ENCODE results near the gene CTSK. TPM values are rescaled to one million over a fixed set of nuclear protein-coding genes. Genes with fewer than 3 reads are reported as not detected.

The CTSK gene
- total RNA-seq, 1 experiment from 2014 or later = 4.7 TPM

- no peaks in the 10 kb centered on the region for H3K36me3 ChIP-seq (ENCODE audit: low read depth)
- no peak overlapping the region for H3K4me2 ChIP-seq
- CTCF ChIA-PET = no interaction called here
- DNase-seq = no peak
- H3K4me1 ChIP-seq (replicated peaks; ENCODE audit: insufficient read depth) = no peaks in the 10 kb centered on the region
- BruUV-seq (replicated peaks) = no TSS peak
- no peak overlapping the region for H3K27ac ChIP-seq
- H4K20me1 ChIP-seq (ENCODE audit: insufficient read depth) = no peaks in the 10 kb centered on the region
- intact Hi-C loops (cut with micrococcal nuclease; ENCODE audit: unreplicated experiment) = no loop called here
- no peak overlapping the region for H3K4me3 ChIP-seq
- TF ChIP-seq CTCF (conservative IDR thresholded peaks at IDR 0.05) = no peak
- TF ChIP-seq EZH2 (IDR thresholded peaks at IDR 0.05; ENCODE audit: low read depth) = no peak
- no peak overlapping the region for H2AFZ ChIP-seq
- H3K79me2 ChIP-seq (ENCODE audit: low read depth) = no peaks in the 10 kb centered on the region
- no peaks in the 10 kb centered on the region for H3K9me3 ChIP-seq (ENCODE audit: insufficient read depth, low read depth)
- no peaks in the 10 kb centered on the region for H3K9me2 ChIP-seq (ENCODE audit: insufficient read depth)
- no peaks in the 10 kb centered on the region for H3K27me3 ChIP-seq (ENCODE audit: insufficient read depth, low read depth)
- no peaks in the 10 kb centered on the region for H3F3A ChIP-seq (ENCODE audit: insufficient read depth, low read depth)
- POLR2A ChIA-PET (ENCODE audit: unreplicated experiment) = no interaction called here
Observed at GRCh38 chr1:150807249-150808023, 624 bp downstream of the CTSK start.

GRCh38 chr1:150805899-150806298, 2.2 kb downstream of the CTSK start:
- ChIA-PET POLR2A (ENCODE audit: unreplicated experiment) (no interaction called here), CTCF (no interaction called here)
- Histone ChIP-seq H3F3A (ENCODE audit: insufficient read depth, low read depth) (no peaks in the 10 kb centered on the region), H3K4me3 (no peak overlapping the region), H3K79me2 (ENCODE audit: low read depth) (no peaks in the 10 kb centered on the region), H3K27ac (no peak overlapping the region), H3K4me1 (replicated peaks; ENCODE audit: insufficient read depth) (no peaks in the 10 kb centered on the region), H3K36me3 (ENCODE audit: low read depth) (no peaks in the 10 kb centered on the region), H3K27me3 (ENCODE audit: insufficient read depth, low read depth) (no peaks in the 10 kb centered on the region), H3K9me2 (ENCODE audit: insufficient read depth) (no peaks in the 10 kb centered on the region), H3K4me2 (no peak overlapping the region), H3K9me3 (ENCODE audit: insufficient read depth, low read depth) (no peaks in the 10 kb centered on the region), H2AFZ (no peak overlapping the region), H4K20me1 (ENCODE audit: insufficient read depth) (no peaks in the 10 kb centered on the region)
- TF ChIP-seq EZH2 (IDR thresholded peaks at IDR 0.05; ENCODE audit: low read depth) = no peak
- no peak for TF ChIP-seq CTCF (conservative IDR thresholded peaks at IDR 0.05)
- intact Hi-C loops (cut with micrococcal nuclease; ENCODE audit: unreplicated experiment) = no loop called here
- BruUV-seq (replicated peaks) = no TSS peak
- no peak for DNase-seq

GRCh38 chr1:150804671-150805070, 3.4 kb downstream of the CTSK start:
- Histone ChIP-seq H3K4me1 (replicated peaks; ENCODE audit: insufficient read depth) (no peaks in the 10 kb centered on the region), H3K27me3 (ENCODE audit: insufficient read depth, low read depth) (no peaks in the 10 kb centered on the region), H2AFZ (no peak overlapping the region), H3F3A (ENCODE audit: insufficient read depth, low read depth) (no peaks in the 10 kb centered on the region), H3K4me2 (no peak overlapping the region), H3K9me2 (ENCODE audit: insufficient read depth) (no peaks in the 10 kb centered on the region), H4K20me1 (ENCODE audit: insufficient read depth) (no peaks in the 10 kb centered on the region), H3K27ac (no peak overlapping the region), H3K79me2 (ENCODE audit: low read depth) (no peaks in the 10 kb centered on the region), H3K36me3 (ENCODE audit: low read depth) (no peaks in the 10 kb centered on the region), H3K4me3 (no peak overlapping the region), H3K9me3 (ENCODE audit: insufficient read depth, low read depth) (no peaks in the 10 kb centered on the region)
- no TSS peak for BruUV-seq (replicated peaks)
- intact Hi-C loops (cut with micrococcal nuclease; ENCODE audit: unreplicated experiment) = no loop called here
- POLR2A ChIA-PET (ENCODE audit: unreplicated experiment) = interaction anchor here (0.7 kb wide), 2 partner anchors 240 to 366 kb away, joined by 3 to 4 read pairs; no protein-coding TSS in a partner anchor
- TF ChIP-seq EZH2 (IDR thresholded peaks at IDR 0.05; ENCODE audit: low read depth) = no peak
- CTCF ChIA-PET = no interaction called here
- no peak for DNase-seq

DNA sequence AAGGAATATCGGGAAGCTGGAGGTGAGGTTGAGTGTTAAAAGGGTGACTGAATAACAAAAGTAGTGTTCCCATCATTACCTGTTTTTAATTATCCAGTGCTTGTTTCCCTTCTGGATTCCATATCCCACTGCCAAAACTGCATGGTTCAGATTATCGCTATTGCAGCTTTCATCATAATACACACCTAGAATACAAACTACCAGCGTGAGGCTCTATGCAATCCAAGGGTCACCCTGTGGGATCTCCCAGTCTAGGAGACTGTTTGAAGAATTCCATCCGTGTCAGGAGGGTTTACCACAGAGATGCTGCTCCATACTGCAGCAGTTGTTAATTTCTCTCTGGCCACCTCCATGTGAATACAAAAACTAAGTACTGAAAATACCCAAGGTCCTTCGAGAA, 9.0 kb downstream of the CTSK start:
- Histone ChIP-seq H3K4me3 (no peak overlapping the region), H3K4me1 (replicated peaks; ENCODE audit: insufficient read depth) (no peaks in the 10 kb centered on the region), H3K9me2 (ENCODE audit: insufficient read depth) (no peaks in the 10 kb centered on the region), H3K27me3 (ENCODE audit: insufficient read depth, low read depth) (no peaks in the 10 kb centered on the region), H3K36me3 (ENCODE audit: low read depth) (no peaks in the 10 kb centered on the region), H3K27ac (no peak overlapping the region), H2AFZ (no peak overlapping the region), H4K20me1 (ENCODE audit: insufficient read depth) (no peaks in the 10 kb centered on the region), H3K9me3 (ENCODE audit: insufficient read depth, low read depth) (no peaks in the 10 kb centered on the region), H3K4me2 (no peak overlapping the region), H3K79me2 (ENCODE audit: low read depth) (no peaks in the 10 kb centered on the region), H3F3A (ENCODE audit: insufficient read depth, low read depth) (no peaks in the 10 kb centered on the region)
- no peak for TF ChIP-seq EZH2 (IDR thresholded peaks at IDR 0.05; ENCODE audit: low read depth)
- TF ChIP-seq CTCF (conservative IDR thresholded peaks at IDR 0.05) = no peak
- no TSS peak for BruUV-seq (replicated peaks)
- DNase-seq = no peak
- ChIA-PET POLR2A (ENCODE audit: unreplicated experiment) (no interaction called here), CTCF (no interaction called here)
- intact Hi-C loops (cut with micrococcal nuclease; ENCODE audit: unreplicated experiment) = no loop called here
